NOMO-1 (cell line): ENCODE data around the gene MFRP.

Experiments
- DNase-seq, 2 experiments: peaks; one replicate each; lab custom pipeline; 2025; ENCODE audit not compliant: unreplicated experiment in 2 of 2; lab: John Stamatoyannopoulos, UW

MFRP gene

GRCh38 chr11:119338965-119339588 lies 7.4 kb downstream of the MFRP start:
- no peak for DNase-seq

DNA sequence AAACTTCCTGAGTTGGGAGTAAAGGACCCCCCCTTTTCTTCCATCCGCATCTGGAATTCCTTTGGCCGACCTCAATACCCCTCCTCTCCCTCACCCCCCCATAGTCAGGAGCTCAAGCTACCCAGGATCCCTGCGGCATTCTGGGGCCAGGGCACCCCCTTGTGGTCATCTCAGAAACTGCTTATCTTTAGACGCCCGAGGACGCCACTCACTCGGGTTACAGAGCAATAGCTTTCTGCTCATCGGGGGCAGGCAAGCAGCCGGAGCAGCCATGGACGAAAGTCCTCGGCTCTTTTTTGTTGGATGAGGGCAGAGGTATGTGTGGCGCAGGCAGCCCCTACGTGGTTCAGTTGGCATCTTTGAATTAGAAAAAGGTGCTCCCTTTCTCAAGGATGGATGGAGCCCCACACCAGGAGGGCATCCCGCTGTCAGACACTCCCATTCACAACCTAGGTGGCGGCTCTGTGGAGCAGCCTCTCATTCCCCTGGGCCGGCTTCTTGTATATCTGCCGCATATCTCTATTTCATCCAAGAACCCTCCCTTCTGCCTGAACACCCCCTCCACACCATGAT lies 8.1 kb downstream of the MFRP start:
- peak; percentile 45 to 53 for DNase-seq

DNA sequence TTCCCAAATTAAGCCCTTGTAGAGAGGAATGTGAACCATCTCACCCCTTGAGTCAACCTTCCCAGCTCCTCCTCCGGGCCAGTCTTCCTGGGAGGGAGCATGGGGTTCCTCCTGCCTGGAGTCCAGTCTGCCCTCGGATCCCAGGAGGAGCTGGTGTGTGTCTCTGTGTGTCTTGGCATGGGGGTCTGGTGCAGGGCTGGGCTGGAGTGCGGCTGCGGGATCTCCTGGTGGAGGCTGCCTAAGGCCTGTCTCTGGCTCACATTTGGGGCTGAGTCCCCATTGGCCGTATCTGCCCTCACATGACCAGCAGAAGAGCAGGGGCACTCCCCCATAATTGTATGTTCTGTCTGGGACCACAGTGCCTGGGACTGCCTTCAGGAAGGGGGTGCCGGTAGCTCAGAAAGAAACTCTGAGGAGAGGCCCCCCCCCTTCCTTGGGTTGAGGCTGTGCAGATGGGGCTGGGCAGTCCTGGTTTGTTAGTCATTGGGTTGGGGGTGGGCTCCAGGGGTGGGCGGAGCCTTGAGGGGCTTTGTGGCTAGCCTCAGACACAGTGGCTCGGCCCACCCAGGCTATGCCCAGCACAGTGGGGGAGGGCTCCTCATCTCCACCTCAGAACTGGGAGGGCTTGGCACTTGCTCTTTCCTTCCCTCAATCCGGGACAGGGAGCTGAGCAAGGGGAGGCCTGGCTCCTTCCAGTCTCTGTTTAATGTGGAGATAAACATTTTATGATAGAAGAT lies 8.8 kb downstream of the MFRP start:
- DNase-seq, result no peak

DNA sequence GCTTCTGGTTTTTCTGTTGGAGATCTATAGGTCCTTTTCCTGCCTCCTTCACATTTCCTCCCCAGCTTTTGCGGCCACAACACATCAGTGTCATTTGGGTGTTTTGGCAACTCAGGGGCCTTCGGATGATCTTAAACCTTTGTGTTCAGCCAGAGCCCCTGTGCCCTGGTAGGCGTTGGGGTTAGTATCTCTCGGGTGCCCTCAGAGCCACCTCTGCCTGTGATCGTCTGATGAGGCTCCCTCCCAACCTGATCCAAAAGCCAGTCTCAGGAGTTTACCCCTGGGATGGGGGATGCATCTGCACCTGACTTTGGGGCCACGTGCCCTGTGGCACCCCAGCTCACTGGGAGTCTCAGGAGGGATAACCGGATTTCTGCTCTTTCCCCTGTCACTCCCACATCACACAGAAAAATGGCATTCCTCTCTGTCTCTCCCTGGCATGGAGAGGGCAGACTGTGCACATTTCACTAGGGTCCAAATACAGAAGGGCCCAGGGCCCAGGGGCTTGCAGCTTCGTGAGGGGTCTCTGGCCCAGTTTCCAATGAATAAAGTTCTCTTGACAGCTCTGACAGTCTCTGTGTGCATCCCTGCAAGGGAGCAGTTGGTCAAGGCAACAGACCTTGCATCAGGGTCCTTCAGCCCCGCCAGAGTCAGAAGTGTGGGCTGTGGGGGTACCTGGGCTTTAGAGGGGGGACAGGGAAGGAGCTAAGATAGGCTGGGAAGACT lies 9.6 kb downstream of the MFRP start:
- DNase-seq, result no peak

DNA sequence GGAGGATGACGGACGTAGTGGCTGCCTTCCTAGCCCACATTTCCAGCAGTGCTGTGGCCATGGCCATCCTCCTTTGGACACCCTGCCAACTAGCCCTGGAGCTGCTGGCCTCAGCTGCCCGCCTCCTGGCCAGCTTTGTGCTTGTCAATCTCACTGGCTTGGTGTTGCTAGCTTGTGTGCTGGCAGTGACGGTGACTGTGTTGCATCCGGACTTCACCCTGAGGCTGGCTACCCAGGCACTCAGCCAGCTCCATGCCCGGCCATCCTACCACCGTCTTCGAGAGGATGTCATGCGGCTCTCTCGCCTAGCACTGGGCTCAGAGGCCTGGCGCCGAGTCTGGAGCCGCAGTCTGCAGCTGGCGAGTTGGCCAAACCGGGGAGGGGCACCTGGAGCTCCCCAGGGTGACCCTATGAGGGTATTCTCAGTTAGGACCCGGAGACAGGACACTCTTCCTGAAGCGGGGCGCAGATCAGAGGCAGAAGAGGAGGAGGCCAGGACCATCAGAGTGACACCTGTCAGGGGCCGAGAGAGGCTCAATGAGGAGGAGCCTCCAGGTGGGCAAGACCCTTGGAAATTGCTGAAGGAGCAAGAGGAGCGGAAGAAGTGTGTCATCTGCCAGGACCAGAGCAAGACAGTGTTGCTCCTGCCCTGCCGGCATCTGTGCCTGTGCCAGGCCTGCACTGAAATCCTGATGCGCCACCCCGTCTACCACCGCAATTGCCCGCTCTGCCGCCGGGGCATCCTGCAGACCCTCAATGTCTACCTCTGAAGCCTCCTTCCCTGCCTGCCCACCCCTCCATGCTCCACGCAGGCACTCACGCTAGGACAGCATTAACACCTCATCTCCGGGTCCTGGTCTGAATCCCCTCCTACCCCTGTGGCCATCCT lies 10.6 kb downstream of the MFRP start:
- no peak for DNase-seq

DNA sequence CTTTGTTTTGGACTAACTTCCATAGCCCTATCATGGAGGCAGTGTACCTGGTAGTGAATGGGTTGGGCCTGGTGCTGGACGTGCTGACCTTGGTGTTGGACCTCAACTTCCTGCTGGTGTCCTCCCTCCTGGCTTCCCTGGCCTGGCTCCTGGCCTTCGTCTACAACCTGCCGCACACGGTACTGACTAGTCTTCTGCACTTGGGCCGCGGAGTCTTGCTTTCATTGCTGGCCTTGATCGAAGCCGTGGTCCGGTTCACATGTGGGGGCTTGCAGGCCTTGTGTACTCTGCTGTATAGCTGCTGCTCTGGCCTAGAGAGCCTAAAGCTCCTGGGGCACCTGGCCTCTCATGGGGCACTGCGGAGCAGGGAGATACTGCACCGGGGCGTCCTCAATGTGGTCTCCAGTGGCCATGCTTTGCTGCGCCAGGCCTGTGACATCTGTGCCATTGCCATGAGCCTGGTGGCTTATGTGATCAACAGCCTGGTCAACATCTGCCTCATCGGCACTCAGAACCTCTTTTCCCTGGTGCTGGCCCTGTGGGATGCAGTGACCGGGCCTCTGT lies 11.3 kb downstream of the MFRP start:
- DNase-seq, result no peak

- peak; percentile 97 to 99 for DNase-seq
Observed at GRCh38 chr11:119334174-119334930, 12.2 kb downstream of the MFRP start, which contains the start of gene RNF26. RNF26 (plus strand) TSS chr11:119334527; CDS start chr11:119335123, 596 bp downstream.

GRCh38 chr11:119332111-119332765 lies 14.3 kb downstream of the MFRP start:
- no peak for DNase-seq

GRCh38 chr11:119330237-119330636 lies 16.3 kb downstream of the MFRP start:
- no peak for DNase-seq

DNA sequence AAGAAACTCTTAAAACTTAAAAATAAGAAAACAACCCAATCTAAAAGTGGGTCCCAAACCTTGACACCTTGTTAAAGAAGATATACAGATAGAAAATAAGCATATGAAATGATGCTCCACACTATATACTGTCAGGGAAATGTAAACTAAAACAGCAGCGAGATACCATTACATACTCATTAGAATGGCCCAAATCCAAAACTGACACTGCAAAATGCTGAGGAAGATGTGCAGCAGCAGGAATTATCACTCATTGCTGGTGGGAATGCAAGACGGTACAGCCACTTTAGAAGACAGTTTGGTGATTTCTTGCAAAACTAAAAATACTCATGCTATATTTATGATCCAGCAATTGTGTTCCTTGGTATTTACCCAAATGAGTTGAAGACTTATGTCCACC lies 17.2 kb downstream of the MFRP start:
- no peak for DNase-seq

GRCh38 chr11:119324189-119324588 lies 22.3 kb downstream of the MFRP start:
- DNase-seq, result no peak

DNA sequence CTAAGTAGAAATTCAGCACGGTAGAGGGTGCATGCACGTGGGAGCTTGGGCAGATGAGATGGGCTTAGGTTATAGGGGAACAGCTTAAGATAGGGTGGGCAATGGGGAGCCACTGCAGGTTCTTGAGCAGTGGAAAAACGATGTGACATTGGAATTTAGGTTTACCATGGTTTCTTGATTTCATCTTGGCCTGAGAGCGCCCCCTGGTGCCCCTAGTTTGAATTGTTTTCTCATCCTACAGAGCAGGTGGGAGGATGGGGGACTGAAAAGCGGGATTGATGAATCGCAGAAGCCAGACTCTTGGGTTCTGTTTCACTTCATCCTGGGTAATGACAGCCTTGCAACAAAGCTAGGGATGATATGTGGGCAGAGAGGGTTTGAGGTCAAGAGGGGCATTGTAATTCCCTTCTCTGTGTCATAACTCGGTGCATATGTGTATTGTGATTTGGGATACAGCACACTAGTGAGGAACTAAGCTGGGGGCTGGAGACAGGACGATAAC lies 22.9 kb downstream of the MFRP start:
- DNase-seq, result peak; percentile 16 to 62

DNA sequence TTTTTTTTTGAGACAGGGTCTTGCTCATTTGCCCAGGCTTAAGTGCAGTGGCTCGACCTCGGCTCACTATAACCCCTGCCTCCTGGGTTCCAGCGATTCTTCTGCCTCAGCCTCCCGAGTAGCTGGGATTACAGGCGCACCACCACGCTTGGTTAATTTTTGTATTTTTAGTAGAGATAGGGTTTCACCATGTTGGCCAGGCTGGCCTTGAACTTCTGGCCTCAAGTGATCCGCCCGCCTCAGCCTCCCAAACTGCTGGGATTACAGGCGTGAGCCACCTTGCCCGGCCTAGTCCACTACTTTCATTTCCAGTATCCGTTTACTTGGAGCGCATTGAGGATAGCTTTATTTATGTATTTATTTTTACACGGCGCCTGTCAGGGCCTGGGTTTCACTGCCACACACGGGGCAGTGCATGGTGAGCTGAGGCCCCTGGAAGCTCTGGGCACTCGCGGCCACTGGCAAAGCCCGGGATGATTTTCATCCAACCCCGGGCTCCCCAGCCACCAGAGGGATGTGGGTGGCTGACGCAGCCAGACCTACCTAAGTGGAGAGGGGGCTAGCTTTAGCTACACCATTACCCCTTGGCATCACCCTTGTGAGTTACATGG lies 23.5 kb downstream of the MFRP start:
- DNase-seq, result no peak

DNA sequence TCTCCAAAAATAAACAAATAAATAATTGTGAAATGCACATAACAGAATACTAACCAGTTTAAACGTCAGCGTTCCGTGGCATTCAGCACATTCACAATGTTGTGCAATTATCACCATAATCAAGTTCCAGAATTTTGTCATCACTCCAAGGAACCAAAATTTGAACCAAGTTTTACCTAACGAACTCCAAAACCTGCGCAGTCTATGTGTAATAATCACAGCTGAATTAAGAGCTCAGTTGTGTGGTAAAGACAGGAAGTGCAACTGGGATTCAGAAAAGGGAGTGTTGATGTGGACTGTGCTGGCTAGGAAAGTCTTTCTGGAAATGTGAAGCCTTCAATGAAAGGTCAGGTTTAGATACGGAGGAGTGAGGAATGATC lies 24.2 kb downstream of the MFRP start:
- peak in 1 of 2 experiments; percentile 30 for DNase-seq

- peak; percentile 41 for DNase-seq
Observed at GRCh38 chr11:119320776-119321524, 25.6 kb downstream of the MFRP start.

DNA sequence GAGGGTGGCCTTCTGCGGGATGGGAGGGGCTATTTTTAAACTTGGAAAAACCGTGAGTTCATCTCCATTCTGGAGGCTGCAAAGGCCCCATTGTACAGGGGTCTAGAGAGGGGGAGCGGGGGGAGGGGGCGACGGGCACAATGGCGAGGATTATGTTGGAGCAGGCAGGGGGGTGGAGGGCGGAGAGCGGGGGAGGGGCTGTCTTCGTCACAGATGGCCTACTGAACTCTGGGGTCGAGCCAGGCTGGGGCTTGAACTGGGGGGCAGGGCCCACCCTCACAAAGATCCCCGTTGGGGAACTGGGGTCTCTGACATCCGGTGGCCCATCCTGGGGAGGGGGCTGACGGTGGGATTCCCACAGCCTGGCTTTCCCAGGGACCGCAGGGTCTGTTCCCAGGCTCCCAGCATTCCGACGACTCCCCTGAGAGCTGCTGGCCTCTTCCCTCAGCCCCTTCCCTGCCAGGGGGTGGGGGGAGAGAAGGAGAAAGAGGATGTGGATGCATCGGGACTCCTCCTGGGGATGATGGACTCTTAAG lies 26.2 kb downstream of the MFRP start:
- no peak for DNase-seq

DNA sequence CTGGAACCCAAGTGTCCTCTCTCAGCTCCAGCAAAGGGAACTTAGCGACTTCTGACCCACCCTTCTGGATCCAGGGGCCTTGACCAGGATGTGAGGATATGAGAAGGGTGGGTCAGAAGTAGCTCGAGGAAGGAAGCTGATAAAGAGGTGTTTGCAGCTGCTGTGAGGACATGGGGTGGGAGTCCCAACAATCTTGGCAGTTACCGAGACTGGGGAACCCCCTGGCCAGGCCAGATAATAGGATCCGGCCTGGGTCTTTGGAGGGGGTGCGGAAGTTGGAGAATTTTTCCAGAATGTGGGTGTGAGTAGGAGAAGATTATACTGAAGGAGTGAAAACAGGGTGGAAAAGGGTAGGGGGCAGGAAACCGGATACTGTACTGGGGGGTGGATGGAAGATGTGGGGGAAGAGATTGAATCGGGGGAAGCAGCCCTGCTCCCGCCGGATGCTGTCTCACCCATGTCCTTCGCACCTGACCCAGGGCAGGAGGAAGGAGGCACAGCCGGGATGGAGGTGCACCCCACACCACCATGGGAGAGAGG lies 26.7 kb downstream of the MFRP start:
- DNase-seq, result no peak
